SU-DHL-6 (cell line): ENCODE measurements around the gene PRKD1.

Experiments
- H2AFZ ChIP-seq: fragments of 200-600 bp; sonication (generic); 2 replicates; pipeline ENCODE4 v1.6.1; 2014; ENCODE audit warnings: low read depth, mild to moderate bottlenecking, moderate library complexity, mixed read lengths, antibody characterized with exemption, low read length; ENCODE audit not compliant: severe bottlenecking
- H3F3A ChIP-seq: fragments of 200-600 bp; shearing (Covaris generic); 2 replicates; pipeline ENCODE4 v1.6.0; 2016; ENCODE audit warnings: antibody characterized with exemption, mild to moderate bottlenecking; ENCODE audit not compliant: insufficient read depth
- H3K27ac ChIP-seq: fragments of 200-600 bp; sonication (generic); 2 replicates; pipeline ENCODE4 v1.5.1; 2016; ENCODE audit warnings: low read depth, mild to moderate bottlenecking, low read length, moderate library complexity, mixed read lengths
- H3K27me3 ChIP-seq: fragments of 200-600 bp; sonication (generic), shearing (Covaris generic); 2 replicates; pipeline ENCODE4 v1.6.0; 2014; ENCODE audit warnings: mild to moderate bottlenecking, low read length
- H3K36me3 ChIP-seq: fragments of 200-600 bp; sonication (generic); 2 replicates; pipeline ENCODE4 v1.6.1; 2014; ENCODE audit warnings: mild to moderate bottlenecking, low read length, mixed read lengths
- H3K4me2 ChIP-seq: fragments of 300-600, 200-600 bp; shearing (Covaris generic), sonication (generic); 2 replicates; pipeline ENCODE4 v1.6.0; 2014; ENCODE audit warnings: low read length, low read depth, mild to moderate bottlenecking; ENCODE audit not compliant: poor library complexity, severe bottlenecking
- H3K4me3 ChIP-seq: fragments of 200-600 bp; sonication (generic); 2 replicates; pipeline ENCODE4 v1.5.1; 2014; ENCODE audit warnings: antibody characterized with exemption, low read length, mild to moderate bottlenecking, mixed read lengths; ENCODE audit not compliant: insufficient read depth, poor library complexity, severe bottlenecking
- H3K79me2 ChIP-seq: fragments of 200-600 bp; sonication (generic); 2 replicates; pipeline ENCODE4 v1.6.1; 2014; ENCODE audit warnings: mild to moderate bottlenecking, low read length, moderate library complexity; ENCODE audit not compliant: insufficient read depth
- H3K9ac ChIP-seq: fragments of 200-600 bp; sonication (generic); 2 replicates; pipeline ENCODE4 v1.7.0; 2014; ENCODE audit warnings: mild to moderate bottlenecking, low read length
- H3K9me2 ChIP-seq: fragments of 200-600 bp; sonication (generic); replicated peaks from 2 replicates; pipeline ENCODE4 v1.6.1; 2014; ENCODE audit warnings: low read length; ENCODE audit not compliant: insufficient read depth
- H3K9me3 ChIP-seq: fragments of 200-600 bp; sonication (generic); 2 replicates; pipeline ENCODE4 v1.6.1; 2014; ENCODE audit warnings: low read length, mixed read lengths; ENCODE audit not compliant: insufficient read depth
- H4K20me1 ChIP-seq: fragments of 200-600 bp; sonication (generic); 2 replicates; pipeline ENCODE4 v1.6.1; 2014; ENCODE audit warnings: low read depth, mild to moderate bottlenecking, antibody characterized with exemption, low read length, moderate library complexity, mixed read lengths
- EZH2phosphoT487 ChIP-seq: fragments of 200-600 bp; sonication (generic), shearing (Covaris generic); conservative IDR thresholded peaks from 2 replicates; pipeline ENCODE4 v1.6.1; 2018; ENCODE audit warnings: mild to moderate bottlenecking, antibody characterized with exemption, low read length, moderate library complexity, mixed read lengths
- TF ChIP-seq, protein P1 (sequence below): fragments of 200-600 bp; sonication (generic); IDR thresholded peaks from one replicate; pipeline ENCODE4 v1.5.1; 2017; ENCODE audit warnings: antibody characterized with exemption, mild to moderate bottlenecking, low read length, moderate library complexity; ENCODE audit not compliant: insufficient read depth, poor library complexity, severe bottlenecking

Gene PRKD1

DNA sequence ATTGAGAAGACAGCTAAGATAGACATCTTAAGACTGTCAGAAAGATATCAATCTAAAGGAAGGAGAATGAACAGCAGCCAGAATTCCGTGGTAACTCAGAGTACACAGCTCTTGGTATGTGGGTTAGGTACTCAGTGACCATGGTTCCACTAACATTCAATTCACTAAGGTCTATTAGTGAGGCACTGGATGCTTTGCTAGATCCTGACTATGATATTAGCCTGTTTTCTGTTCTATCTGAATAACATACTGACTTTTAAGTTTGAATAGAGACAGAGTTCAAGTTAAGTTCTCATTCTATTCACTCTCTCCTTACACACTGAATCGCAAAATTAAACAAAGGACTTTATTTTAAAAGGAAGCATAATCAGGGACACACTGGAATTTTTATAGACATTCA is 106.4 kb downstream of the PRKD1 start:
- no peak overlapping the region for H3K4me3 ChIP-seq
- no peaks in the 10 kb centered on the region for H4K20me1 ChIP-seq
- no peak overlapping the region for H3K27ac ChIP-seq
- no peaks in the 10 kb centered on the region for H3K9me2 ChIP-seq
- no peaks in the 10 kb centered on the region for H3F3A ChIP-seq
- TF ChIP-seq, protein P1, sequence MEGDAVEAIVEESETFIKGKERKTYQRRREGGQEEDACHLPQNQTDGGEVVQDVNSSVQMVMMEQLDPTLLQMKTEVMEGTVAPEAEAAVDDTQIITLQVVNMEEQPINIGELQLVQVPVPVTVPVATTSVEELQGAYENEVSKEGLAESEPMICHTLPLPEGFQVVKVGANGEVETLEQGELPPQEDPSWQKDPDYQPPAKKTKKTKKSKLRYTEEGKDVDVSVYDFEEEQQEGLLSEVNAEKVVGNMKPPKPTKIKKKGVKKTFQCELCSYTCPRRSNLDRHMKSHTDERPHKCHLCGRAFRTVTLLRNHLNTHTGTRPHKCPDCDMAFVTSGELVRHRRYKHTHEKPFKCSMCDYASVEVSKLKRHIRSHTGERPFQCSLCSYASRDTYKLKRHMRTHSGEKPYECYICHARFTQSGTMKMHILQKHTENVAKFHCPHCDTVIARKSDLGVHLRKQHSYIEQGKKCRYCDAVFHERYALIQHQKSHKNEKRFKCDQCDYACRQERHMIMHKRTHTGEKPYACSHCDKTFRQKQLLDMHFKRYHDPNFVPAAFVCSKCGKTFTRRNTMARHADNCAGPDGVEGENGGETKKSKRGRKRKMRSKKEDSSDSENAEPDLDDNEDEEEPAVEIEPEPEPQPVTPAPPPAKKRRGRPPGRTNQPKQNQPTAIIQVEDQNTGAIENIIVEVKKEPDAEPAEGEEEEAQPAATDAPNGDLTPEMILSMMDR = no peak
- no peak for TF ChIP-seq EZH2phosphoT487
- no peaks in the 10 kb centered on the region for H3K79me2 ChIP-seq
- H3K36me3 ChIP-seq = no peaks in the 10 kb centered on the region
- no peak overlapping the region for H3K4me2 ChIP-seq
- H3K9ac ChIP-seq = no peak overlapping the region
- no peak overlapping the region for H2AFZ ChIP-seq
- H3K27me3 ChIP-seq = no peaks in the 10 kb centered on the region
- H3K9me3 ChIP-seq = no peaks in the 10 kb centered on the region

DNA sequence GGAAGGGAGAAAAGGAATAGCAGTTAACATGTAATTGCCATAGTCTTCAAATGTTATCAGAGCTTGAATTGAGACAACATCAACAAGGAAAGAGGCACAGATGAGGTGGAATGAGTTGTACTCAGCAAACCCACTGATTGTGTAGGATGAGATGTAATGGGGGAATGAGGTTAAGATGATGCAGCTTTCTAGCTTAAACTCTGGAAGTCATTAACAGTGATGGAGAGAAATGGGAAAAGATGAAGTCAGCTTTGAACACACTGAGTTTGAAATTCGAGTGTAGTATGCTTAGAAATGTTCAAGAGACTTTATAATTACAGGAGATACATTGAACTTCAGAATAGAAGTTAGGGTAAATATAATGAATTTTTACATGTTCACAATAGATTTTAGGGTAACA is 106.9 kb downstream of the PRKD1 start:
- Histone ChIP-seq H3K9me2 (no peaks in the 10 kb centered on the region), H2AFZ (no peak overlapping the region), H3K9ac (no peak overlapping the region), H3K9me3 (no peaks in the 10 kb centered on the region), H3K4me2 (no peak overlapping the region), H3K79me2 (no peaks in the 10 kb centered on the region), H3K36me3 (no peaks in the 10 kb centered on the region), H4K20me1 (no peaks in the 10 kb centered on the region), H3K4me3 (no peak overlapping the region), H3F3A (no peaks in the 10 kb centered on the region), H3K27ac (no peak overlapping the region), H3K27me3 (no peaks in the 10 kb centered on the region)
- TF ChIP-seq, protein P1 = no peak
- TF ChIP-seq EZH2phosphoT487 = no peak

DNA sequence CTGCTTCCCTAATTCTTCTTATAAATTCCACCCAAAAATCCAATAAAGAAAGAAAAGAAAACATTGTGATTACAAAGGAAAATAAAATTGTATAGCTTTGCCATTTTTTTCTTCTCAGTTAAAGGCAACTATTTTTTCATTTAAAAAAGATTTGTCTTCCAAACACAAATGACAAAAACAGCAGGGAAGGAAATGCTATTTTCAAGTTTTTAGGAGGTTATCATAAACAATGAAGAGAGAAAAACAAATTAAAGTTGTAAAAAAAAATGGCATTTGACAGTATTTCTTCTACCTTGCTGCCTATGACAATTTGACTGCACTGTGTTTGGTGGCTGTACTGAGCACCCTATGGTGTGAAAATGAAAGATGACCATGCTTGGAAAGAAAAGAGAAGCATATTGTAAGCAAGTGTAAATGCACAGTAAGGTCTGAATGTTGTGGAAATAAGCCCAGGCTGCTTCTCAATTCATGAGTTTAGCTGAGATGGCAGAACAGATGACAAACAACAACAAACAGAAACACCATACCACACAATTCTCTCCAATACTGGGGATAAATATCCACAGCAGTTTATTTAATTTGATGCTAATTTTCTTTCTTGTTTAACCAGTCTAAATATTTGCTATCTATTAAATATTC is 109.8 kb downstream of the PRKD1 start:
- Histone ChIP-seq H3K9ac (no peak overlapping the region), H3K36me3 (no peaks in the 10 kb centered on the region), H3K4me3 (no peak overlapping the region), H3K9me3 (no peaks in the 10 kb centered on the region), H3K27me3 (no peaks in the 10 kb centered on the region), H3K4me2 (no peak overlapping the region), H3K9me2 (no peaks in the 10 kb centered on the region), H3F3A (no peaks in the 10 kb centered on the region), H3K27ac (no peak overlapping the region), H3K79me2 (no peaks in the 10 kb centered on the region), H2AFZ (no peak overlapping the region), H4K20me1 (no peaks in the 10 kb centered on the region)
- TF ChIP-seq, protein P1 = no peak
- TF ChIP-seq EZH2phosphoT487 = no peak
